Breast epithelium (tissue), 4 donors: ENCODE data around the gene SCN4B. TPM values are rescaled to one million over a fixed set of nuclear protein-coding genes. Genes with fewer than 3 reads are reported as not detected.
A peak's percentile ranks its signal among the peaks of the same experiment; 100 is the strongest.

Experiments
- DNase-seq, 2 donors: peaks; one replicate each; pipeline ENCODE4 v3.0.0-alpha.2; 2019; ENCODE audit warnings: low spot score in 2 of 2
- H3K27ac ChIP-seq, 2 donors: fragments of 200-600 bp; sonication (generic) in 1 of 2; one replicate each; pipeline ENCODE4 v1.5.1; 2016 to 2019; ENCODE audit warnings: mild to moderate bottlenecking in 1 of 2
- H3K27me3 ChIP-seq, 2 donors: fragments of 200-600 bp; sonication (generic) in 1 of 2; one replicate each; pipeline versions ENCODE4 v1.5.1 to v1.6.0; 2017 to 2019; ENCODE audit warnings: control low read depth in 1 of 2, mild to moderate bottlenecking in 1 of 2
- H3K36me3 ChIP-seq: fragments of 200-600 bp; one replicate; pipeline ENCODE4 v1.5.1; 2019
- H3K4me1 ChIP-seq, 2 donors: fragments of 200-600 bp; sonication (generic); one replicate each; pipeline ENCODE4 v1.5.1; 2016 to 2019; ENCODE audit warnings: control low read depth in 1 of 2
- H3K4me3 ChIP-seq, 3 donors: fragments of 200-600 bp; sonication (generic); 1 replicate in 2 of 3; 2 replicates in 1 of 3; pipeline ENCODE4 v1.5.1; 2016 to 2019; ENCODE audit warnings: mild to moderate bottlenecking in 3 of 3, moderate library complexity in 2 of 3
- H3K9me3 ChIP-seq, 2 donors: fragments of 200-600 bp; sonication (generic) in 1 of 2; one replicate each; pipeline ENCODE4 v1.5.1; 2016 to 2019; ENCODE audit warnings: control low read depth in 1 of 2
- CTCF ChIP-seq, 3 donors: fragments of 450-650 bp; IDR thresholded peaks; one replicate each; pipeline ENCODE4 v1.5.1; 2016 to 2017; ENCODE audit warnings: antibody characterized with exemption in 3 of 3, mild to moderate bottlenecking in 3 of 3, moderate library complexity in 3 of 3
- POLR2A ChIP-seq: fragments of 450-650 bp; IDR thresholded peaks from one replicate; pipeline ENCODE4 v1.6.1; 2016; ENCODE audit warnings: antibody characterized with exemption, mild to moderate bottlenecking, moderate library complexity
- POLR2AphosphoS5 ChIP-seq, 3 donors: sonication (generic); formaldehyde crosslinking; IDR thresholded peaks; one replicate each; pipeline ENCODE4 v1.6.1; 2017; ENCODE audit warnings: antibody characterized with exemption in 3 of 3
- intact Hi-C: fragments of 100-400 bp; cut with DNase I; formaldehyde crosslinking; loops from one replicate; pipeline ENCODE4 v1.15.1; 2023; ENCODE audit warnings: low total_unique reads
- total RNA-seq, 3 donors: library from RNA; depleted of rRNA; stranded (reverse); fragments of >200 nt; gene quantifications; one replicate each; pipeline ENCODE4 v1.1.0, GENCODE V29; 2016

SCN4B gene
- total RNA-seq, 3 donors from 2014 or later, result 3.3 to 7.9 (median 3.7) TPM

GRCh38 chr11:118162846-118163245 lies 10.2 kb upstream of the SCN4B start:
- TF ChIP-seq POLR2AphosphoS5 (IDR thresholded peaks at IDR 0.05) (no peak), CTCF (IDR thresholded peaks at IDR 0.05) (no peak), POLR2A (no peak)
- intact Hi-C loops, result loop anchor here (1.0 kb wide), 1 partner anchor 18 kb away; no protein-coding TSS in a partner anchor
- H3K4me3 ChIP-seq, result no peak overlapping the region
- H3K27ac ChIP-seq, result no peak overlapping the region
- DNase-seq, result no peak
- H3K4me1 ChIP-seq, result no peaks in the 10 kb centered on the region
- no peaks in the 10 kb centered on the region for H3K9me3 ChIP-seq
- H3K27me3 ChIP-seq, result no peaks in the 10 kb centered on the region
- no peaks in the 10 kb centered on the region for H3K36me3 ChIP-seq

- Histone ChIP-seq H3K27ac (no peak overlapping the region), H3K4me3 (no peak overlapping the region), H3K9me3 (no peaks in the 10 kb centered on the region), H3K27me3 (peaks cover 0 to 8% of the 10 kb centered on the region in 2 donors), H3K36me3 (no peaks in the 10 kb centered on the region), H3K4me1 (no peaks in the 10 kb centered on the region)
- intact Hi-C loops, result no loop called here
- TF ChIP-seq CTCF (IDR thresholded peaks at IDR 0.05) (no peak), POLR2A (no peak), POLR2AphosphoS5 (IDR thresholded peaks at IDR 0.05) (no peak)
- no peak for DNase-seq
These were observed 9.2 kb upstream of the SCN4B start for GRCh38 chr11:118161786-118162185.

DNA sequence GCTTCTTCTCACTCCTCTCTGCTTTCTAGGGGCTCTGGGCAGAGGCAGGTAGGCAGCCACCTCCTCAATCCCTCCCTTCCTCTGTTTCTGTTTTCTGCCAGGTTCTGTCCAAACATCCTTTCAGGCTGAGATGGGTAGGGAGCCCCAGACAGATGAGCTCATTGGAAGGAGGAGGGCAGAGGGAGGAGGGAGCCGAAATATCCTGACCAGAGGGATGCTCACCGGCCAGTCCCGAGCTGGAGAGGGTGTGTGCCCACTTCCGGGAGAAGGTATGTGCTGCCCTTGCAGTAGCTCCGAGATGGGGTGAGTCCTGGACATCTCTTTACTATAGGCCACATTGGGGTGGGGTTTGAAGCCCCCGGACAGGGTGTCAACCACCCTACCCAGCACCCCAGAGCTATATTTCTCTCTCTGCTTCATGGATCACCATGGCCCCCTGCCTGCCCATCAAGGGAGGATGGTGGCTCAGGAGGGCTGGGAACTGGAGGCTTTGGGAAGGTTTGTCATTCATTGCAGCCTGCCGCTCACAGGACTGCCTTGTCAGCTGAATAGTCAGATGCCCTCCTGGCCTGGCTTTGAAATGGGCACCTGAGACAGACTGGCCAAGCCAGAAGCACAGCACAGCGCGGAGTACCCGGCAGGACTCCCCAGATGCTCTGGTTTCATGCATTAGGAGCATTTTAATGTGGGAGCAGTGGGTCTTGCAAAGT lies 4.7 kb upstream of the SCN4B start:
- Histone ChIP-seq H3K36me3 (no peaks in the 10 kb centered on the region), H3K9me3 (no peaks in the 10 kb centered on the region), H3K4me3 (no peak overlapping the region), H3K4me1 (no peaks in the 10 kb centered on the region), H3K27me3 (peaks cover 0 to 29% of the 10 kb centered on the region in 2 donors), H3K27ac (no peak overlapping the region)
- intact Hi-C loops, result no loop called here
- TF ChIP-seq POLR2AphosphoS5 (IDR thresholded peaks at IDR 0.05) (no peak), CTCF (IDR thresholded peaks at IDR 0.05) (no peak), POLR2A (no peak)
- DNase-seq, result no peak

DNA sequence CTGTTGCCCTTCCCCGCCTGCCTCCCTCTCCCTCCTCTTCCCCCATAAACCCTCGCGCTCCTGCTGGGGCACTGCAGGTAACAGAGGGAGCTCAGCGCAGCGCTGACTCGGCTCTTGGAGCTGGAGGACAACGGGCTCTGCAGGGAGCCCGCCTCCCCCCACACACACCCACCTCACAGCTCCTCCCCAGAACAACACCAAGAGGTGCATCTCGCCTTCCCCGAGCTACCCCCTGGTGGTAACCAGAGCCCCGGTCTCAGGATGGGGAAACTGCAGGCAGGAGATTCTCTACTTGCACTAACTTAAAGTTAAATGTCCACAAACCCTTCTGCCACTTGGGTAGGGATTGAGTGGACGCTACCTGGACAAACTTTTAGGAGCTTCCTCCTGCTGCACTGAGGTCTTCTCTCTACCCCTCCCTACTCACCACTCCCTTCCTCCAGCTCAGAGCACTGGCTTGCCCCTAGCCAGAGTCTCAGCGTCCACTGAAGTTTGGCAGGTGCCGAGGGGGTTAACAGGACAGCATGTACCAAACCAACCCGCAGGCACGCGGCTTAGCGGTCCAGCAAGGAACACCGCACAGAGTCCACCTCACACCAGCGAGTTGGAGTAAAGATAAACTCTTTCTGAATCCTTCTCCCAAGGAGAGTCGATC lies 4.0 kb upstream of the SCN4B start:
- peaks cover 0 to 3% of the 10 kb centered on the region in 2 donors for H3K4me1 ChIP-seq
- no peak for TF ChIP-seq POLR2AphosphoS5 (IDR thresholded peaks at IDR 0.05)
- no peak for TF ChIP-seq POLR2A
- TF ChIP-seq CTCF (IDR thresholded peaks at IDR 0.05), result no peak
- no peaks in the 10 kb centered on the region for H3K9me3 ChIP-seq
- no peak overlapping the region for H3K4me3 ChIP-seq
- peak overlapping the region in 1 of 2 donors; percentile 9 for H3K27ac ChIP-seq
- DNase-seq, result no peak
- H3K27me3 ChIP-seq, result peaks cover 0 to 29% of the 10 kb centered on the region in 2 donors
- intact Hi-C loops, result no loop called here
- no peaks in the 10 kb centered on the region for H3K36me3 ChIP-seq
